Measurements from ENCODE around the gene ARAP1.

Gene ARAP1

GRCh38 chr11:72652873-72653630, 99.2 kb downstream of the ARAP1 start:
- no peaks in the 10 kb centered on the region for H3K9me3 ChIP-seq (ENCODE audit: low read depth, low read length)
- TF ChIP-seq EZH2 (IDR thresholded peaks at IDR 0.05), result no peak
- no peak for TF ChIP-seq POLR2AphosphoS5 (IDR thresholded peaks at IDR 0.05; ENCODE audit: borderline replicate concordance, low read depth, low read length)
- TF ChIP-seq FOXP2 (optimal IDR thresholded peaks at IDR 0.05; ENCODE audit: control extremely low read depth, extremely low read length, insufficient read depth), result no peak
- H3K9ac ChIP-seq (ENCODE audit: insufficient read length), result no peak overlapping the region
- no peak for DNase-seq (ENCODE audit: low read depth, low spot score)
- H3K4me3 ChIP-seq, result no peak overlapping the region
- H3K27ac ChIP-seq, result no peak overlapping the region
- H3K36me3 ChIP-seq (ENCODE audit: insufficient read depth, low read length), result no peaks in the 10 kb centered on the region

GRCh38 chr11:72652133-72652532, 100.1 kb downstream of the ARAP1 start:
- Histone ChIP-seq H3K27ac (no peak overlapping the region), H3K4me3 (no peak overlapping the region), H3K9ac (ENCODE audit: insufficient read length) (no peak overlapping the region), H3K36me3 (ENCODE audit: insufficient read depth, low read length) (no peaks in the 10 kb centered on the region), H3K9me3 (ENCODE audit: low read depth, low read length) (no peaks in the 10 kb centered on the region)
- no peak for DNase-seq (ENCODE audit: low read depth, low spot score)
- TF ChIP-seq FOXP2 (optimal IDR thresholded peaks at IDR 0.05; ENCODE audit: control extremely low read depth, extremely low read length, insufficient read depth) (no peak), POLR2AphosphoS5 (IDR thresholded peaks at IDR 0.05; ENCODE audit: borderline replicate concordance, low read depth, low read length) (no peak), EZH2 (IDR thresholded peaks at IDR 0.05) (no peak)

GRCh38 chr11:72649215-72649976, 102.8 kb downstream of the ARAP1 start:
- no peaks in the 10 kb centered on the region for H3K36me3 ChIP-seq (ENCODE audit: insufficient read depth, low read length)
- TF ChIP-seq POLR2AphosphoS5 (IDR thresholded peaks at IDR 0.05; ENCODE audit: borderline replicate concordance, low read depth, low read length) (no peak), EZH2 (IDR thresholded peaks at IDR 0.05) (no peak), FOXP2 (optimal IDR thresholded peaks at IDR 0.05; ENCODE audit: control extremely low read depth, extremely low read length, insufficient read depth) (no peak)
- H3K27ac ChIP-seq, result no peak overlapping the region
- H3K9me3 ChIP-seq (ENCODE audit: low read depth, low read length), result no peaks in the 10 kb centered on the region
- no peak overlapping the region for H3K9ac ChIP-seq (ENCODE audit: insufficient read length)
- DNase-seq (ENCODE audit: low read depth, low spot score), result no peak
- H3K4me3 ChIP-seq, result no peak overlapping the region

- DNase-seq (ENCODE audit: low read depth, low spot score), result no peak
- H3K9me3 ChIP-seq (ENCODE audit: low read depth, low read length), result no peaks in the 10 kb centered on the region
- TF ChIP-seq EZH2 (IDR thresholded peaks at IDR 0.05), result no peak
- no peak for TF ChIP-seq FOXP2 (optimal IDR thresholded peaks at IDR 0.05; ENCODE audit: control extremely low read depth, extremely low read length, insufficient read depth)
- no peak for TF ChIP-seq POLR2AphosphoS5 (IDR thresholded peaks at IDR 0.05; ENCODE audit: borderline replicate concordance, low read depth, low read length)
- no peak overlapping the region for H3K9ac ChIP-seq (ENCODE audit: insufficient read length)
- no peak overlapping the region for H3K4me3 ChIP-seq
- no peak overlapping the region for H3K27ac ChIP-seq
- H3K36me3 ChIP-seq (ENCODE audit: insufficient read depth, low read length), result no peaks in the 10 kb centered on the region
Measured at GRCh38 chr11:72648384-72649136, 103.6 kb downstream of the ARAP1 start.

- Histone ChIP-seq H3K9ac (ENCODE audit: insufficient read length) (no peak overlapping the region), H3K36me3 (ENCODE audit: insufficient read depth, low read length) (no peaks in the 10 kb centered on the region), H3K9me3 (ENCODE audit: low read depth, low read length) (no peaks in the 10 kb centered on the region), H3K4me3 (no peak overlapping the region), H3K27ac (no peak overlapping the region)
- TF ChIP-seq POLR2AphosphoS5 (IDR thresholded peaks at IDR 0.05; ENCODE audit: borderline replicate concordance, low read depth, low read length), result no peak
- TF ChIP-seq FOXP2 (optimal IDR thresholded peaks at IDR 0.05; ENCODE audit: control extremely low read depth, extremely low read length, insufficient read depth), result no peak
- TF ChIP-seq EZH2 (IDR thresholded peaks at IDR 0.05), result no peak
- DNase-seq (ENCODE audit: low read depth, low spot score), result no peak
Measured at GRCh38 chr11:72647882-72648281, 104.3 kb downstream of the ARAP1 start.

GRCh38 chr11:72646472-72646871, 105.7 kb downstream of the ARAP1 start:
- H3K9ac ChIP-seq (ENCODE audit: insufficient read length), result no peak overlapping the region
- H3K4me3 ChIP-seq, result no peak overlapping the region
- H3K27ac ChIP-seq, result no peak overlapping the region
- H3K9me3 ChIP-seq (ENCODE audit: low read depth, low read length), result no peaks in the 10 kb centered on the region
- no peaks in the 10 kb centered on the region for H3K36me3 ChIP-seq (ENCODE audit: insufficient read depth, low read length)
- TF ChIP-seq POLR2AphosphoS5 (IDR thresholded peaks at IDR 0.05; ENCODE audit: borderline replicate concordance, low read depth, low read length), result no peak
- TF ChIP-seq EZH2 (IDR thresholded peaks at IDR 0.05), result no peak
- TF ChIP-seq FOXP2 (optimal IDR thresholded peaks at IDR 0.05; ENCODE audit: control extremely low read depth, extremely low read length, insufficient read depth), result no peak
- DNase-seq (ENCODE audit: low read depth, low spot score), result no peak

- TF ChIP-seq EZH2 (IDR thresholded peaks at IDR 0.05) (no peak), FOXP2 (optimal IDR thresholded peaks at IDR 0.05; ENCODE audit: control extremely low read depth, extremely low read length, insufficient read depth) (no peak), POLR2AphosphoS5 (IDR thresholded peaks at IDR 0.05; ENCODE audit: borderline replicate concordance, low read depth, low read length) (no peak)
- Histone ChIP-seq H3K27ac (no peak overlapping the region), H3K36me3 (ENCODE audit: insufficient read depth, low read length) (no peaks in the 10 kb centered on the region), H3K9ac (ENCODE audit: insufficient read length) (no peak overlapping the region), H3K9me3 (ENCODE audit: low read depth, low read length) (no peaks in the 10 kb centered on the region), H3K4me3 (no peak overlapping the region)
- DNase-seq (ENCODE audit: low read depth, low spot score), result no peak
Measured at GRCh38 chr11:72646024-72646423, 106.2 kb downstream of the ARAP1 start.

GRCh38 chr11:72643547-72643946, 108.7 kb downstream of the ARAP1 start:
- no peak overlapping the region for H3K9ac ChIP-seq (ENCODE audit: insufficient read length)
- H3K27ac ChIP-seq, result no peak overlapping the region
- H3K9me3 ChIP-seq (ENCODE audit: low read depth, low read length), result no peaks in the 10 kb centered on the region
- TF ChIP-seq POLR2AphosphoS5 (IDR thresholded peaks at IDR 0.05; ENCODE audit: borderline replicate concordance, low read depth, low read length), result no peak
- no peak for TF ChIP-seq FOXP2 (optimal IDR thresholded peaks at IDR 0.05; ENCODE audit: control extremely low read depth, extremely low read length, insufficient read depth)
- TF ChIP-seq EZH2 (IDR thresholded peaks at IDR 0.05), result no peak
- no peak overlapping the region; the same call in 1 of the 2 replicates for H3K4me3 ChIP-seq
- no peak for DNase-seq (ENCODE audit: low read depth, low spot score)
- no peaks in the 10 kb centered on the region for H3K36me3 ChIP-seq (ENCODE audit: insufficient read depth, low read length)
